ENCODE results near the gene MMP26.

MMP26 gene

GRCh38 chr11:4727171-4727570 is 22.6 kb downstream of the MMP26 start:
- no peak for DNase-seq

DNA sequence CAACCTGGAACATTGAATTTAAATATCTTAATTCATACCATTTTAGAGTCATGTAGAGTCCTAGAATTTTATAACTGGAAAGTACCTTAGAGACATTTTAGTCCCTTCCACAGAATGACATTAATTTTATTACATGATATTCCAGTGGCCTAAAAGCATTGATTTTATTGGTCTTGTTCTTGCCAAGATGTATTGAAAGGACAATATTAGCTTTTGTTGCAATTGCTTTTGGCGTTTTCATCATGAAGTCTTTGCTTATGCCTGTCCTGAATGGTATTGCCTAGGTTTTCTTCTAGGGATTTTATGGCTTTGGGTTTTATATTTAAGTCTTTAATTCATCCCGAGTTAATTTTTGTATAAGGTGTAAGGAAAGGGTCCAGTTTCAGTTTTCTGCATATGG is 36.2 kb downstream of the MMP26 start:
- no peak for DNase-seq

DNA sequence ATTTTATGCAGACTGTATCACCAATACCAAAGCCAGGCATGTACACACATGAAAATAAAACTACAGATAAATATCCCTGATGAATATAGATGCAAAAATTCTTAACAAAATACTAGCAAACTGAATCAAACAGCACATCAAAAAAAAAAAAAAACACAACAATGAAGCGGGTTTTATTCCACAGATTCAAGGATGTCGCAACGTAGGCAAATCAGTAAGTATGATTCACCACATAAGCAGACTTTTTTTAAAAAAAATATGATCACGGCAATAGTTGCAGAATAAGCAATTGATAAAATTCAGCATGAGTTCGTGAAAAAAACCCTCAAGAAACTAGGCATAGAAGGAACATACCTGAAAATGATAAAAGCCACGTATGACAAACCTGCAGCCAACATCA is 43.9 kb downstream of the MMP26 start:
- no peak for DNase-seq

DNA sequence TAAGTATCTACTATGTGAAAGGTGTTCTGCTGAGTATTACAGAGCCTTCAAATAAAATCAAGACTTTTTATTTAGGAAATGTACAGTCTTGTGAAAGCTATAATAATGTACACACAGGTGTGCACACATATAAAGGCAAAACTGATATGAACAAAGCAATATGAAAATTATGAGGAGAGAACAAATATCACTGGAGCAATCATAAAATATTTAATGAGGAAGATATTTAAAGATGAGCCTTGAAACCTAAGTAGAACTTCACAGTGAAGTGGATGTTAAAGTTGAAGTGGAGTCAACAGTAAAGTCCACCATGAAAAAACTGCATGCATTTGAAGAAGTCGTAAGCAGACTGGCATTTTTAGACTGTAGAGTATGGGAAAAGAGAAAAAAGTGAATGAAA is 46.6 kb downstream of the MMP26 start:
- DNase-seq: no peak

All from SIG-M5 (cell line).